Lower lobe of right lung (tissue), 2 donors: ENCODE data around the gene TMEM132D. TPM values are rescaled to one million over a fixed set of nuclear protein-coding genes. Genes with fewer than 3 reads are reported as not detected.

Experiments
- ATAC-seq, 2 donors: fragments of 200-7000 bp; cut with Tn5 transposase; one replicate each; pipeline ENCODE4 v1.9.1; 2020 to 2022; ENCODE audit warnings: mild to moderate bottlenecking in 2 of 2, moderate library complexity in 2 of 2
- DNase-seq: peaks from one replicate; pipeline ENCODE4 v3.0.0-alpha.2; 2020
- H3K27ac ChIP-seq: fragments of 200-600 bp; one replicate; pipeline ENCODE4 v1.8.0; 2022
- H3K27me3 ChIP-seq: fragments of 200-600 bp; one replicate; pipeline ENCODE4 v1.8.0; 2022; ENCODE audit warnings: low read depth
- H3K36me3 ChIP-seq: fragments of 200-600 bp; one replicate; pipeline ENCODE4 v1.8.0; 2022; ENCODE audit warnings: mild to moderate bottlenecking
- H3K4me1 ChIP-seq: fragments of 200-600 bp; one replicate; pipeline ENCODE4 v1.8.0; 2022
- H3K4me3 ChIP-seq: fragments of 200-600 bp; one replicate; pipeline ENCODE4 v1.8.0; 2022; ENCODE audit warnings: mild to moderate bottlenecking
- H3K9me3 ChIP-seq: fragments of 200-600 bp; one replicate; pipeline ENCODE4 v1.8.0; 2022
- intact Hi-C: fragments of 100-400 bp; cut with DNase I; formaldehyde crosslinking; loops from one replicate; pipeline ENCODE4 v1.11.0; 2022
- total RNA-seq: library from RNA; stranded (reverse); fragmentation: NEBNext Ultra II Directional; extraction: Animal tissue kit (Norgen Biotek cat#: 25700); gene quantifications from one replicate; pipeline ENCODE4 v1.2.1, GENCODE V29; 2021
- TF ChIP-seq, protein P1 (sequence below): fragments of 200-600 bp; IDR thresholded peaks from one replicate; pipeline ENCODE4 v1.8.0; 2022; ENCODE audit warnings: antibody characterized with exemption, mild to moderate bottlenecking
- donor health status: DM: no; HTN: yes; CAD: no; lungs with severe emphysema.

The TMEM132D gene
- total RNA-seq, 1 donor from 2014 or later, result 0.06 TPM

DNA sequence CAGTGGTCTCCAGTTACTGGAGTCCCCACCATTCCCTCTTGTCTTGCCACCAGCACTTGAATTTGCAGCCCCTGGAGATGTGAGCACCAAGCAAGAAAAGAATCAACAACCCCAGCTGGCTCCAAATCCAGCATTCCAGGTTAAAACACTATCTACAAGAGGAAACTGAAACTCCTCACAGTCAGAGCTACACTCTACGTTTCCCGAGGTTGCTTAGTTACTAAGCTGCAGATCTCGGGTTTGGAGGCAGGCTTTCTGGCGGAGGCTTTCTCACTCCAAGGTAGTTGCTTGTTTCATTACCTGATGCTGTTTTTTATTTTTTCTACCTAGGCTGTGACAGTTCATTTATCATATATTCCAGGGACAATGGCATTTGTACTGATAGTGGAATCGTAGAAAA lies 802.4 kb downstream of the TMEM132D start:
- H3K9me3 ChIP-seq, result peaks cover under 1% of the 10 kb centered on the region

DNA sequence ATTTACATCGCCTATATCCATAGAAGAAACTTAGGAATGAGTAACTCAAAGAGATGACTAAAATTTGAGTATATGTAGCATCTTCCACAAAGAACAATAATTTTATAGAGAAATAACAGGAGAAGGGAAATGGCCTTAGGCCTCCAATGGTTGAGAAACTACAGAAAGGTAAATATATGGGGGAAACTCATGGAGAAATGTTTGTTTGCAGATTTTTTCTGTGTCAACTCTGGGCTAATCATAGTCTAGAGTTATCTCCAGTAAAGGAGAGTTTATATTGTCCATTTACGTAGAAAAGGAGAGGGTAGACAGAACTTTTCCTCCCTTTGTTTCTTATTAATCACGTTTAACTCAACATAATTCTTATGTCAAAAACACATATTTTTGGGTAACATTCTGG lies 806.4 kb downstream of the TMEM132D start:
- H3K4me3 ChIP-seq, result no peak overlapping the region
- TF ChIP-seq, protein P1, sequence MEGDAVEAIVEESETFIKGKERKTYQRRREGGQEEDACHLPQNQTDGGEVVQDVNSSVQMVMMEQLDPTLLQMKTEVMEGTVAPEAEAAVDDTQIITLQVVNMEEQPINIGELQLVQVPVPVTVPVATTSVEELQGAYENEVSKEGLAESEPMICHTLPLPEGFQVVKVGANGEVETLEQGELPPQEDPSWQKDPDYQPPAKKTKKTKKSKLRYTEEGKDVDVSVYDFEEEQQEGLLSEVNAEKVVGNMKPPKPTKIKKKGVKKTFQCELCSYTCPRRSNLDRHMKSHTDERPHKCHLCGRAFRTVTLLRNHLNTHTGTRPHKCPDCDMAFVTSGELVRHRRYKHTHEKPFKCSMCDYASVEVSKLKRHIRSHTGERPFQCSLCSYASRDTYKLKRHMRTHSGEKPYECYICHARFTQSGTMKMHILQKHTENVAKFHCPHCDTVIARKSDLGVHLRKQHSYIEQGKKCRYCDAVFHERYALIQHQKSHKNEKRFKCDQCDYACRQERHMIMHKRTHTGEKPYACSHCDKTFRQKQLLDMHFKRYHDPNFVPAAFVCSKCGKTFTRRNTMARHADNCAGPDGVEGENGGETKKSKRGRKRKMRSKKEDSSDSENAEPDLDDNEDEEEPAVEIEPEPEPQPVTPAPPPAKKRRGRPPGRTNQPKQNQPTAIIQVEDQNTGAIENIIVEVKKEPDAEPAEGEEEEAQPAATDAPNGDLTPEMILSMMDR, result no peak
- no peaks in the 10 kb centered on the region for H3K36me3 ChIP-seq
- no peaks in the 10 kb centered on the region for H3K4me1 ChIP-seq
- no peaks in the 10 kb centered on the region for H3K27me3 ChIP-seq
- no peak for ATAC-seq
- intact Hi-C loops, result no loop called here
- H3K27ac ChIP-seq, result no peak overlapping the region
- no peak for DNase-seq
- H3K9me3 ChIP-seq, result no peaks in the 10 kb centered on the region

More for the DNA sequence above, 802.4 kb downstream of the TMEM132D start:
- Histone ChIP-seq H3K27me3 (no peaks in the 10 kb centered on the region), H3K4me3 (no peak overlapping the region), H3K36me3 (no peaks in the 10 kb centered on the region), H3K27ac (no peak overlapping the region), H3K4me1 (no peaks in the 10 kb centered on the region)
- ATAC-seq (no peak), DNase-seq (no peak)
- TF ChIP-seq, protein P1, result no peak
- intact Hi-C loops, result no loop called here

DNA sequence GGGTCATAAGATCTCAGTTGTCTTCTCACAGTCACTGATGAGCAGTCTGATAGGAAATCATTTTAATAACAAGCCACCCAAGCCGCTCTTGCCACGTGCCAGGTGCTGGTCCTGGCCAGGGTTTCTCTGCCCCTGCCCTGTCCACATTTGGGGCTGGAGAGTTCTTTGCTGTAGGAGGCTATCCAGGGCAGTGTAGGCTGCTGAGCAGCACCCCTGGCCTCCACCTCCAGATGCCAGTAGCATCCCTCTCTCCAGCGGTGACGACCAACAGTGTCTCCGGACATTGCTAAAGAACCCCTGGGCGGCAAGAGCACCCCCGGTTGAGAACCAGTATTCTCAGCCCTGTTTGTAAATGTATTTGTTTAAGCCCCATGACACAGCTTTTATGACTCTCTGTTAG lies 806.9 kb downstream of the TMEM132D start:
- no peaks in the 10 kb centered on the region for H3K4me1 ChIP-seq
- no peaks in the 10 kb centered on the region for H3K36me3 ChIP-seq
- ATAC-seq (no peak), DNase-seq (no peak)
- H3K27ac ChIP-seq, result no peak overlapping the region
- no peaks in the 10 kb centered on the region for H3K27me3 ChIP-seq
- no peak overlapping the region for H3K4me3 ChIP-seq
- H3K9me3 ChIP-seq, result no peaks in the 10 kb centered on the region
- intact Hi-C loops, result no loop called here
- TF ChIP-seq, protein P1, result no peak

DNA sequence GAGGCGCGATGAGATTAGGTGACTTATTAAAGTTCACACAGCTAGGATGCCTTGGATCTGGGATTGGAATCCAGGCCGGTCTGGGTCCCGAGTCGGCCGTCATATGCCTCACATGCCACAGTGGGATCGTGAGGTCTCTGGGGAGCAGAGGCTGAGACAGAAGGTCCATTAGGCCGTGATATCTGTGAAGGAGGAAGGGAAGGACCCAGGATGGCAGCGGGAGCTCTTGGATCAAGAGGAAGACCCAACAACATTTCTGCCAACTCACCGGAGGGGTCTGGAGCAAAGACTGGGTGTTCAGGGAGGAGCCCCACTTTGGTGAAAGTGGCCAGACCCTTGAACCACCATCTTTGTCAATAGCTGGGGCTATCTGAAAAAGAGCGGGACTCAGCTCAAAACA lies 807.6 kb downstream of the TMEM132D start:
- Histone ChIP-seq H3K9me3 (no peaks in the 10 kb centered on the region), H3K4me3 (no peak overlapping the region), H3K4me1 (no peaks in the 10 kb centered on the region), H3K27ac (no peak overlapping the region), H3K27me3 (no peaks in the 10 kb centered on the region), H3K36me3 (no peaks in the 10 kb centered on the region)
- TF ChIP-seq, protein P1, result no peak
- intact Hi-C loops, result no loop called here
- no peak for ATAC-seq
- DNase-seq, result no peak

DNA sequence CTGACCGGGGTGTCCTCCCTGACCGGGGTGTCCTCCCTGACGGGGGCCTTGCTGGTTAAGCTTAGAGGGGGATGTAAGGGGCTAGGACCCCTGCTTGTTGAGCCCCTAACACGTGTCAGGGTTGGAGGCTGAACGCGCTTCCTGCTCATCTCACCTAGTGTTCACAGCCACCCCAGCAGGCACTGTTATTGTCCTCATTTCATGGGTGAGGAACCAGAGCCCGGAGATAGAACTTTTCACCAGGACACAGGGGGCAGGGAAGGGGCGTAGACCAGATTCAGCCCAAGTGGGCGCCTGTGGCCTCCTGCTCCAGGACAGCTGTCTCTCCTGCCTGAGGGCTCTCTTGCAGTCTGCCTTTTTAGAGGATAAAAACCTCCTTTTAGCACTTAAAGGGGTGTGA lies 814.2 kb downstream of the TMEM132D start:
- Histone ChIP-seq H3K9me3 (no peaks in the 10 kb centered on the region), H3K27ac (no peak overlapping the region), H3K36me3 (no peaks in the 10 kb centered on the region), H3K4me3 (no peak overlapping the region), H3K27me3 (no peaks in the 10 kb centered on the region), H3K4me1 (no peaks in the 10 kb centered on the region)
- intact Hi-C loops, result no loop called here
- TF ChIP-seq, protein P1, result no peak
- ATAC-seq, result no peak
- no peak for DNase-seq
